Stimulated activated CD4-positive, alpha-beta T cell treated with anti-CD3 and anti-CD28 coated beads, Interleukin-15, amount 100 ng/mL, for 24 hours (primary cell): Measurements from ENCODE around the gene ARHGEF19.
"Not testable (repeated sequence)": the region's sequence is repeated elsewhere in the genome, so short reads cannot be mapped to it uniquely, and the experiment has no call there.

Source experiments
- DNase-seq: peaks from one replicate; pipeline ENCODE4 v3.0.0-alpha.2; 2020

Gene ARHGEF19

DNA sequence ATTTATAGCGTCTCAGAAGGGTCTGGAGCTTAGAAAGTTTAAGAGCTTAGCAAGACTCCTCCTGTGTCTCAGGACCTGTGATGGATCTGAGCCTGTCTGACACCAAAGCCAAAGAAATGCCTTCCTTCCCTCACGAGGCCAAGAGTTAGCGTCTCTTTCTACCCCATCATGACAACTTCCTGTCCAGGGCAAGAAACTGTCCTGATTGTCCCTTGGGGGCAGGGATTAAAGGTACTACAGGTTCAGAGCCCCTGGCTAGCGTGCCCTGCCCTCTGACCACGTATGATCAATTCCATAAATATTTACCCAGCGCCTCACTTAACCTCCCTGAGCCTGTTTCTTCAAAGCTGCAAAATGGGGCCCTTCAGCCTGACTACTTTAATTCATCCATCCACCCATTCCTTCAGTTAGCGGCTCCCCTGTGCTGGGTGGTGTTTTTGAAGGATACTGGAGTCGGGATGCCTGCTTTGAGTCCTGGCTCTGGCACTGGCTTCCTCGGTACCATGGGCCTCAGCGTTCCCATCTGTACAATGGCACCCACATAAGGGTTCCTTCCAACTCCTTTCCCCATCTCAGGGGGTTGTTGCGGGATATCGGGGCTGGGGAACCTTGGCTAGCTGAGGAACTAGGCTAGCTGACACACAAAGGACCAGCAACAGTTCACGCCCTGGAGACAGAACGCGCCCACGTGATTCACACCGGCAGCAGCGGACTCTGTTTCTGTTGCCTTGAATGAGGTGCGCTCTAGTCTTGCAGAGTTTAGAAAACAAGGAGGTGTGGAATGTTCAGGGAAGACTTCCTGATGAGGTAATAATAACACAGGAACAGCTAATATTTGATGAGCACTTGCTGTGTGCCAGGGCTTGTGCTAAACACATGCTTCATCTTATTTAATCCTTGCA is 33.6 kb downstream of the ARHGEF19 start:
- DNase-seq: no peak

- DNase-seq: no peak
Measured at GRCh38 chr1:16177306-16177705, 35.1 kb downstream of the ARHGEF19 start.

- no peak for DNase-seq
Measured at GRCh38 chr1:16176653-16177052, 35.8 kb downstream of the ARHGEF19 start.

DNA sequence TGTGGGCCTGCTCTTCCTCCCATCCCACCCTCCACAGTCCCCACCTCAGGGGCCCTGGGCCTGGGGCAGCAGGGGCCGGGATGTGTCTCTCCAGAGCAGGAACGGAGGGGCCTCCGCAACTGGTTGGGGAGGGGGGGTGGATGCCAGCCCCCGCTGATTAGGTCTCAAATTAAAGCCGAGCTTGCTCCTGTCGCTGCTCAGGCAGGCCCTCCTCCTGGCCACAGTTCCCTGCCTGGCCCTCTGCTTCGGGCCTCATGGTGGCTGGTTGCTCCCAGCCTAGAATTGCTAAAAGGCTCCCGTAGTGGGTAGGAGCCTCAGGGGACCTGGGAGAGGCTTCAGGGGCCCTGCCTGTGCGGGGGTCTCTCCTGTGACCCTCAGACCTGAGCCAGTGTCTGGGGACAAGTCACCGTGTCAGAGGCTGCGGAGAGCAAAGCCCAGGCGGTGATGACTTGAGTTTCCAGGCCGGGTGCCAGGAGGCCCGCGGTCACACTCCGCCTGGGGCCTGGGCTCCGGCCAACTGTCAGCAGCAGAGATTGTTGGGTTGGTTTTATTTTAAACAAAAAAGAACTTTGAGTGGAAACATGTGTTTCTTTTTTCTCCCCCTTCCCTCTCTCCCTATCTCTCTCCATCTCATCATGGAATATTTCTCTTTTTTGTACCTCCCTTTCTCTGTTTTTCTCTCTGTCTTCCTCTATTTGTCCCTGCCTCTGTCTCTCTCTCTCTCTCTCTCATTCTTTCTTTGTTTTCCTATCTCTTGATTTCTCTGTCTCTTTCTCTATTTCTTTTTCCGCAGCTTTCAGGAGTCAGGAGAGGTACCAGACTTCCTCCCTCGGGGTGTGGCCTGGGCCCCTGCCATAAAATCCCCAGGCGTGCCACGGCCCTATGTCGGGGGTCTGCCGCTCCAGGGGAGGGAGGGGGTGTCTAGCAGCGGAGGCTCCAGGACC is 36.6 kb downstream of the ARHGEF19 start:
- DNase-seq: no peak

- no peak for DNase-seq
Measured at GRCh38 chr1:16174886-16175598, 37.4 kb downstream of the ARHGEF19 start.

DNA sequence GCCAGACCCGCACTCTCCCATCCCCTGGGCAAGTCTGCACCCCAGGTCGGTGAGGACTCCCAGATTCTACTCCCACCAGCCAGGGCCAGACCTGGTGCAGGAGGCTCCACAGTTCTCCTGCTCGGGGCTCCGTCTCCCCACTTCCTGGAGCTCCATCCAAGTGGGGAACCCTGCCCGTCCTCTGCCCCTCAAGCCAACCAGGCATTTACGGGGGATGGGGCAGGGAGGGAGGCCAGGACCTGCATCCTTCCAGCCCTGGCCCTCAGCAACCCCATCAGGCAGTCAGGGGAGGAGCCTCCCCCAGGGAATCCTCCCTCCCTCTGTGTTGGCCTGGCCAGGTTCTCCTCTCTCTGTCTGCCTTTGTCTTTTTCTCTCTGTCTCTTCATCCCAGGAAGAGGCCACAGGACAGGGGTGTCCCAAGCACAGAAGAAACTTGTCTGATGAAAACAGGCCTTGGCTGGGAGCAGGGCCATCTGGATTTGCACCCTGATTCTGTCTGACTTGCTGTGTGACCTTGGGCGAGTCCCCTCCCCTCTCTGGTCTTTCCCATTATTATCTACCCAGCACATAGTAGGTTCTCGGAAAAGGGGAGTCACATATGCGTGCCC is 38.1 kb downstream of the ARHGEF19 start:
- no peak for DNase-seq

DNA sequence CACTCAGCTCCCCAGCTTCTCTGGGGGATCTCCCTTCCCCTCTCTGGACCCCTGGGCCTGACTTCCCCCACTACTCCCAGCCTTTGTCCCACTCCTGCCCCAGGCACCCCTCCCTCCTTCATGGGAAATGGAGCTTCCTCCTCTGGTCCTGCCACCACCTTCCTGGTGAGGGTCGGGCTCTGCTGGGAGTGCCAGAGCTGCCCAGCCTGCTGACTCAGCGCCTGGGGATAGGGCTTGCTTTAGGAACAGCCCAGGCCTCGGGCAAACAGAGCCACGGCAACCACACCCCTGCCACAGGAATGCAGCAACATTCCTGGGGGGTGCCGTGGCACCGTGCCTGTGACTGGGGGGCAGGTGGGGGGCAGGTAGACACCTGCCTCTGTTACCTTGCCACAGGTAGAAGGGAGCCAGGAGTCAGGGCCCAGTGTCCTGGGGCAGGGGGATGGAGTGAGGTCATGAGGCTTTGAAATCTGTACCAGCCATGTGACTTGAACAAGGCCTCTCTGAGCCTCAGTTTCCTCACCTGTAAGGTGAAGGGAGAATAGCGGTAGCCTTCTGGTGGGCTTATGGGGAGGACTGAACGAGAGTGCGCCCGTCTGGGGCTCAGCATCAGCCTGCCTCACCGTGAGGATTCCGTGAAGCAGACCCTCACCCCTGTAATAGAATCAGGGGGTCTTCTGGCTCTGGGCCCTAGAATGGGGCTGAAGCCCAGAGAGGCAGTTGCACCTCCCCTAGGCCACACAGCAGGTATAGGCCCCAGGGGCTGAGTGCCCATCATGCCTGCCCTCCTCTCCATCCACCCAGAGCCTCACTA is 38.8 kb downstream of the ARHGEF19 start:
- DNase-seq: no peak

DNA sequence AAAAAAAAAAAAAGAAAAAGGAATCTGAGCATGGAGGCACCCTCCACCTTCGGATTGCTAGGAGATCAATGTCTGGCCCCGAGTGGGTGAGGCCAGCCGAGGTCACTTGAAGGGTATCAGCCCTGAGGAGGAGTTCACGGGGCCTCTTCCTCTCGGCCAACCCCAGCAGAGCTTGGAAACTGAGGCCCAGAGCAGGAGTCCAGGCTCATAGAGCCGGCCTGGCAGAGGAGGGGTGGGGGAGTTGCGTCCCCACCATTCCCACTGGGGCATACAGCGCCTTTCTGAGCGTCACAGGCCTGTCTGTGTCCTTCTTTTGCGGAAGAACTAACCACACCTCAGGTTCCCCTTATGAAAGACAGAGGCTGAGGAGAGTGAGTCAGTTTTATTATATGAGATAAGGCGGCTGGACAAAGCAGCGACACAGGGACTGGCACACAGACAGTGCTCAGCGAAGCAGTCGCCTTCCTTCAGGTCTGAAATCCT is 39.4 kb downstream of the ARHGEF19 start:
- DNase-seq: no peak

- no peak for DNase-seq
Measured at GRCh38 chr1:16172218-16172830, 40.1 kb downstream of the ARHGEF19 start.

- DNase-seq: no peak
Measured at GRCh38 chr1:16171314-16172151, 40.9 kb downstream of the ARHGEF19 start.

- no peak for DNase-seq
Measured at GRCh38 chr1:16170283-16170673, 42.2 kb downstream of the ARHGEF19 start.

- peak; percentile 38 for DNase-seq
Measured at GRCh38 chr1:16168622-16169360, 43.7 kb downstream of the ARHGEF19 start.

- DNase-seq: not testable (repeated sequence)
Measured at GRCh38 chr1:16168144-16168495, 44.3 kb downstream of the ARHGEF19 start.

GRCh38 chr1:16167331-16168143 is 44.9 kb downstream of the ARHGEF19 start:
- DNase-seq: peak; percentile 72

GRCh38 chr1:16166117-16166516 is 46.3 kb downstream of the ARHGEF19 start:
- DNase-seq: no peak

DNA sequence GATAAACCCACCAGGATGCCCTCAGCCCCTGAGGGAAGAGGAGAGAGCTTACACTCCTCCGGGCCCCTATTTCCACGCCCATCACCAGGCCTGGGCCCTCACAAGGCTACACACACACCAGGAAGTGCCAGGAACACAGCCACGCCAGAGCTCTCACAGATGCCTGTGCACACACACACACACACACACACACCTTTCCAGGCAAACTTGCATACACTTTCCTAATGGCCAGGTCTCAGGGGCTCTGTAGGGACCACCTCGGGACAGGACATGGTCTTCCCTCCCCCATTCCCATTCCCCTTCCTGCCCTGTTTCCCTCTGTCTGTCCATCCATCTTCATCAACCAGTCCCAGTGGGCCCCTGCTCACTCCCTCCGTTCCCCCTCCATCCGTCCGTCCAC is 46.9 kb downstream of the ARHGEF19 start:
- DNase-seq: no peak

DNA sequence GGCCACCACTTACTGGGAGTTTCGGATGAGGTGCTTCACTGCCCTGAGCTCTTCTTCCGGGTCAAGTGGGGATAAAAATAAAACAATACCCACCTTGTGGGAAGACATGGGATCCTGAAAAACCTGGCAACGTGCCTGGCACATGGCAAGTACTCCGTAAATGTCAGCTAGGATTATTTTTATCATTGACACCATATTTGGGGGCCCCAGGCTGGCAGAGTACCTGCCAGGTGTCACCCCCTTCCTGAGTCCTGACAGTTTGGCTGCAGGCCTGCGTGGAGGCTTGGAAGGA is 47.4 kb downstream of the ARHGEF19 start:
- DNase-seq: no peak

GRCh38 chr1:16164213-16165072 is 48.0 kb downstream of the ARHGEF19 start:
- peak; percentile 31 for DNase-seq
